NCI-H510A (cell line): ENCODE data around the gene NXN.
"Not testable (repeated sequence)": the region's sequence is repeated elsewhere in the genome, so short reads cannot be mapped to it uniquely, and the experiment has no call there.

ENCODE experiments used
- DNase-seq: peaks from one replicate; lab custom pipeline; 2025; lab: John Stamatoyannopoulos, UW

The NXN gene

DNA sequence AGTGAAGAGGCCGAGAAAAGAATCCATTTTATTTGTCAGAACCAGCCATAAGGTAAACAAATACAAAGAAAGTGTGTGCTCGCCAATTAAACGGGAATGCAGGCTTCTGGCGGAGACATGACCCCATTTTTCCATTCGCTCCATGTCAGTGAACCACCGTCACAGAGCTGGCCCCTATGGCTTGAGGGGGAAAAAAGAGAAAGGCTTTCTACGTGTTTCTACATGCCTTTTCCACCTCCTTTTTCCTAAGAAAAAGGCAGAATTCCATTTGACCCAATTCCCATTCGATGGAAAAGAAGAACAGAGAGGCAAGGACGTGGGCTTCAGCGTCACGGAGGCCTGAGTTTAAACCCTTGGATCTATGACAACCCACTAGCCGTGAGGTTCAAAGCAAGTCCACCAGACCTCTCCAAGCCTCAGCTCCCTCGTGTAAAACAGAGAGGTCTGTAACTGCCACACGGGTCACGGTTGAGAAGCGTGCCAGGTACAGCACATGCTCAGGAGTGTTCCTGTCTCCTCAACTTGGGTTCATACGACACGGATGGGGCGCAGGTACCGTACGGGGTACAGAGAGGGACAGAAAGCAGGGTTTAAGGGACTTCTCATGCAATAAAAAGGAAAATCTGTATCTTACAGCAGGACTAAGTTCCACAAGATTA, 91.9 kb downstream of the NXN start:
- no peak for DNase-seq

DNA sequence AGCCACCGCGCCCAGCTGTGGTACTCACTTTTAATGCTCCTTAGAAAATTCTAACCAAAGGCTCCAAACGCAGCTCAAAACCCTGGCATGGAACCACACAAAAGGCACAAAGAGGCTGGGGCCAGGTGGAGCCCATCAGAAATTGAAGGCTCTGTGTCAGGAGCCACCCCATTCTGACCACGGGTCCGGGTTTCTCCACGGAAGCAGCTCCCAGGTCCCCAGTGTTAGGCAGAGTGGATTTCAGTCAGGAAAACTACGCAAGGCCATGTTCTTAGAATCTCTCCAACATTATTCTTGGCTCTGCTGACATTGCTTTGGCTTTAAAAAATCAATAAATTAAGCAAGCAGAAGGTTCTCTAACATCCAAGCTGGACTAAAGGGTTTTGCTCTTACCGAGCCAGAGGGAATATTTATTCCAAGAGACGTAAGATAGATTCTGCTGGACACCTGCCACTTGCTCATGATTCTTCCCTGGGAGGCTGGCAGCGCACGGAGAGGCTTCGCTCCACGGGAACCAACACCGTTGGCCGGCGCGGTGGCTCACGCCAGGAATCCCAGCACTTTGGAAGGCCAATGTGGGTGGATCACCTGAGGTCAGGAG, 93.5 kb downstream of the NXN start:
- DNase-seq, result no peak

DNA sequence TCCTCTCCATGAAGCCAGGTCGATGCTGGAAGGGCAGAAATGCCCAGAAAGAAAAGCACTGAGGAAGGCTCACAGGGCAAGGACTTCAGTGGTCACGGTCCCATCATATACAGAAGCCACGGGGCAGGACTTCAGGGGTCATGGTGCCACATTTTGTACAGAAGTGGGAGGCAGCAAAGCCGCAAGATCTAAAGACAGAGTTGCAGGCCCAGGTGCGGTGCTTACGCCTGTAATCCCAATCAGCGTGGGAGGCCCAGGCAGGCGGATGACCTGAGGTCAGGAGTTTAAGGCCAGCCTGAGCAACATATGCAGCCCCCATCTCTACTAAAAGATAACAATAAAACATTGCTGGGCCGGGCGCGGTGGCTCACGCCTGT, 96.0 kb downstream of the NXN start:
- no peak for DNase-seq

DNA sequence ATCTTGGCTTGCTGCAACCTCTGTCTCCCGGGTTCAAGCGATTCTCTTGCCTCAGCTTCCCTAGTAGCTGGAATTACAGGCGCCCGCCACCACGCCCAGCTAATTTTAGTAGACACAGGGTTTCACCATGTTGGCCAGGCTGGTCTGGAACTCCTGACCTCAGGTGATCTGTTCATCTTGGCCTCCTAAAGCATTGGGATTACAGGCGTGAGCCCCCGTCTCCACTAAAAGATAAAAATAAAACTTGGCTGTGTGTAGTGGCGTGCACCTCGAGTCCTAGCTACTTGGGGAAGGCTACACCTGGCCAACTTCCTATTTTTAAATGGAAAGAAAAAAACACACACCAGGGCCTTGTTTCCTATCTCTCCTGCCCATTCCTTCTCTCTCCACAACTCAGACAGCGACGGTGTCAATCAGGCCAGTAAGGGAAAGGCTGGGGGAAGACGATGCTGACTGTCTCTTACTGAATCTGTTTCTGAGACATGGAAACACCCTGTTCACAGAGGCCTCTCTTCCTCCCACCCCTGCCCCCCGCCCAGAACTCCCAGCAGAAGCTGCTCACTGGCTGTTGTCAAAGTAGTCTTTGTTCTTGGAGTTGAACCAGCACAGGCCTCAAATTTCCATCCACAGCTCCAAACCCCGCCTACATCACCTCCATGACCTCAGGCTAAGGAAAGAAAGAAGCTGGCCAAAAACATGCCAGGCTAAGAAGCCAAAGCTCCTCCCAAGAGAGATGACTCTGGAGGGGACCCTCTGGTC, 96.6 kb downstream of the NXN start:
- no peak for DNase-seq

DNA sequence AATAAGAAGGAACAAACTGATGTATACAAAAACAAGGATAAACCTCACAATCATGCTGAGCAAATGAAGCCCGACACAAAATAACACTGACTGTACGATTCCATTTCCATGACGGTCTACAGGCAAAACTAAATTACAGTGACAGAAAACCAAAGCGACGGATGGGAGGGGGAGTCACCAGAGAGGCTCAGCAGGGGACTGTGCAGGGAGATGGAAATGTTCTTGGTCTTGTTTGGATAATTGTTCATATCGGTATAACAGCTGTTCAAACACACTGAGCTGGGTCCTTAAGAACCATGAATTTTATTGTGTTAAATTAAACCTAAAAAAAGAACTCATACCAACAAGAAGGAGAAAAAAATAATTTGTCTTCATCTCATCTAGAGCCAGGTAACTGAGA, 97.8 kb downstream of the NXN start:
- DNase-seq, result no peak

DNA sequence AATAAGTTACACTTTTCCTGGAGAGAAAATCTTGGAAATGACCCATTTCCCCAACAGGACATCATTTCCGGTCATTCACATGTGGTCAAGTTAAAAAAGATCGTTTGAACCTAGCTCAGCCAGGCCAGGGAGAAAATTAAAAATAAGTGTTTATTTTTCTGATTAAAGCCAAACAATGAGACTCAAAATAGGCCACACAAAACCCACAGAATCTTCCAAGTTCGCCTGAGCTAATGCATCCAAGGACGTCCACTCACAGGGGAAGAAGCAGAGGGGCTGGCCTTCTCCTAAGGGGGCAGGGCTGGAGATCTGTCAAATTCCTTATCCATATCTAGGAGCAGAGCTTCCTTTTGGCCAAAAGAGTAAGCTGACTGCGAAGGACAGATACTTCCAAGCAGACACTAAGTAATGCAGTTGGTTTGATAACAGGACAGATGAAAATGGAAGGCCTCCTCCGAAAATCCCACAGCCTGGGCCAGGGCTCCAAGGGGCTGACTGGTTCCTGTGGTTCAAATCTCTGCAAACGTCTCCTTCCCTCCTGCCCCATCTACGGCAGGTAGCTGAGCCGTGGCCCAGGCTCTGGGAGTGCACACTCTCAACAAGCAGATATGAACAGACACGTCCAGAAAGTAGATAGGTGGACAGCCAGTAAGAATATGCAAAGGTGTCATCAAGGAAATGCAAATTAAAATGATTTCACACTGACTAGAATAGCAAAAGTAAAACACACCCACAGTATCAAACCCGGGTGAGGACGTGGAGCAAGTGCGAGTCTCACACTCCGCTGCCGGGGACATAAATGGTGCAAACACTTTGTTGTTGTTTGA, 98.9 kb downstream of the NXN start:
- no peak for DNase-seq

DNA sequence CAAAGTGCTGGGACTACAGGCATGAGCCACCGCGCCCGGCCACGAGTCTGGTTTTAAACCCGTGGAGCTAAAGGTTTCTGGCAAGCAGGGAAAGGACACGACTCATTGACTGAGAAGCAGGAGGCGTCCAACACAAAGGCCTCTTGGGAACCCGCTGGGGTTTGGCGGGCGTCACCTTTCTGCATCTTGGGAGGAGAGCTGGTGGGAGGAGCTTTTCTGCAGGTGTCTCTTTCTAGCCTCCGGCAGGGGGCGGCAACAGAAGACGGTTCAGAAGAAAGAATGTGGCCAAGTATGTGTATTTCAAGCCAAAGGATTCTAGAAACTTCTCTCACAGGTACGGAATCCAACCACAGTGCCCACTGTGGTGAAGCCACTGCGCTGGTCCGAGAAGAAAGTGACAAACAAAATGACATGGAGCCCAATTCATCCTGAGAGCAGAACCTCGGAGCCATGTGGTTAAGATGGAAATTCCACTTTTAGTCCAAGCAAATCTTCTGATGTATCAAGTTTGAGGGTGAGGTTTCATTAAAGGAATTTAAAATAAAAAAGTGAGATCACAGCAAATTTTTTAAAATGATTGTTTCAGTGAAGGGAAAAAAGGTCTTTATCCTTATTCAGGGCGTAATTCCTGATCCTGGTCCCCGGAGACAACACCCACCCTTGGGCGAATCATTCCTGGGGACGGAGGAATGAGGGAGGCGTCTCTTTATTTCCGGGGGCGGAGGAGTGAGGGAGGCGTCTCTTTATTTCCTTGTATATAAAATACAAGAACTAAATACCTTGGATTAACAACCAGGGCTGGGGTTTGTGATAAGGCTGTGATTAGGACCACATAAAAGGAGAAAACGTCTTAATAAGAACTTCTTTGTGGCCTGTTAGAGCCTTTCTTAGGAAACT, 99.8 kb downstream of the NXN start:
- DNase-seq, result no peak

DNA sequence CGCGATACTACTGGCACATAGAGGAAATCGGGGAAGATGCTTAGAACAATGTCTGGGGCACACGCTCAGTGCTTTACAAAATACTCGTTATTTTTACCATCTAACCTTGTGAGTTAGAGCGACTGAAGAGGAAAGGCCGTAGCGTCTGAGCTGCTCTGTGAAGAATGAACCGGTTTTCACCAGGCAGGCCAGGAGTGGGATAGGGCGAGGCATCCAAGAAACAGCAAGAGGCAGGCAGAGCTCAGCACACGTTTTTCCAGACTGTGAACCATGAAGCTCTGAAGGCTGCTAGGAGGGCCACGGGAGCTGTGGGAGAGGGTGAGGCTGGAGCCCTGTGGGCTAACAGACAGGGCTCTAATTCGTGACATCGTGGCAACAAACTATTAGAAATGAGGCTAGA, 101.9 kb downstream of the NXN start:
- DNase-seq, result no peak

DNA sequence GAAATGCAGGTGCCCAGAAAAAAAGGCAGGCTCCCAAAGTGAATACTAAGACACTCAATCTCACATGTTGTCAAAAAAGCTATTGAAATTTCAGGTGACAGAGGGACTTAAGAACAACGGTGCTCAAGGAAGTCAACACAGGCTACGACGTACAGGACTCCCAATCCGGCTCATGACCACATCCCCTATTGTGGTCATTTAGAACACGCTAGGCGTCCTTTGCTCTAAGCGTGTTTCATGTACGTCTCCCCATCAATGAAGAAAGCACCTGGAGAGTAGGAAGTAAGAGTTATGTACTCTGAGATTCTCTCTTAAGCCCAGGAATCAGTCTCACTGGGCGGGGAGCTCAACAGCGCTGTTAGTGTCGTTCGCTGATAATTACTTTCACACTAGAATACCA, 103.3 kb downstream of the NXN start:
- DNase-seq, result no peak

DNA sequence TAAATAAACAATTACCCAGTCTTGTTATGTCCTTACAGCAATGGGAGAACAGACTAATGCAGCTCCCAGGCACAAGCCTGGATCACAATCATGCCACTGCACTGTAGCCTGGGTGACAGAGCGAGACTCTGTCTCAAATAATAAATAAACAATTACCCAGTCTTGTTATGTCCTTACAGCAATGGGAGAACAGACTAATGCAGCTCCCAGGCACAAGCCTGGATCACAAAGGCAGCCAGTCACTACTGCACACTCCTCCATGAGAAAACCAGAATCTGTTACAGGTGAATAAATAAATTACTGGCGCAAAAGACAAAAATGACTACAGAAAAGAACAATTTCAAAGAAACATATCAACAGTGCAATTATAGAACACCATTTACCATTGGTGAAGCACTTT, 105.0 kb downstream of the NXN start:
- not testable (repeated sequence) for DNase-seq

DNA sequence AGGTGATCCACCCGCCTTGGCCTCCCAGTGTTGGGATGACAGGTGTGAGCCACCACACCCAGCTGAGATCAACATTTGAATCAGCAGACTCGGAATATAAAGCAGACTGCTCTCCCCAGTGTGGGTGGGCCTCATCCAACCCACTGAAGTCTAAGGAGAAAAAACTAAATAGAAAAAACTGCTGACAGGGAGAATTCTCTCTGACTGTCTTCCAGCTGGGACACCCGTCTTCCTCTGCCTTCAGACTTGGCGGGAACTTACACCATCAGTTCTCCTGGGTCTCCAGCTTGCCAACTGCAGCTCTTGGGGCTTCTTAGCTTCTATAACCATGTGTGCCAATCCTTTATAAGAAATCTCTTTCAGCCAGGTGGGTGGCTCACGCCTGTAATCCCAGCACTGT, 106.7 kb downstream of the NXN start:
- no peak for DNase-seq

DNA sequence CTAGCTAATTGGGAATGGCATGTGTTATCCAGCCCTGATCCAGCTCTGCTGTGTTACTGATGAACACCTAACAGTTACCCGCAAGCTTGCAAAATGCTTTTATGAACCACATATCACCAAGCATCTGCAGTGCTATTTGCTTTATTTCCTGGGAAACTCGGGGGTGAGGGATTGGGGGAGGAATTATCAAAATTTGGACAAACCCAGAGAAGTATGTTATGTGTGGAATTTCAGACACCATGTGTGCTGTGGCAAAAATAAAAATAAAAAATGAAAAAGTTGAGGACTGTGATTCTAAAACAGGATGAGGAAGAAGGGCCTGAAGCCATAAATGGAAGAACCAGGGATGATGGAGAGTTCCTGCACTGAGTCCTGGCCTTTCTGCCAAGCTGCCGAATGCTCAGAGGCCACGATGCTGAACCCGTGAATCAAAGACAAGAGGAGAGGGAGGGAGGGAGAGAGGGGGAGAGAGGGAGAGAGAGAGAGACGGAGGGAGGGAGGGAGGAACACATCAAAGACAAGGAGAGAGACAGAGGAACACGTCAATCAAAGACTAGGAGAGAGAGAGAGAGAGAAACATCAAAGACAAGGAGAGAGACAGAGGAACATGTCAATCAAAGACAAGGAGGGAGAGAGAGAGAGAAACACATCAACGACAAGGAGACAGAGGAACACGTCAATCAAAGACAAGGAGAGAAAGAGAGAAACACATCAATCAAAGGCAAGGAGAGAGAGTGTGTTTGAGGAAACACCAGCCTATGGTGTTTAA, 107.6 kb downstream of the NXN start:
- DNase-seq, result no peak

DNA sequence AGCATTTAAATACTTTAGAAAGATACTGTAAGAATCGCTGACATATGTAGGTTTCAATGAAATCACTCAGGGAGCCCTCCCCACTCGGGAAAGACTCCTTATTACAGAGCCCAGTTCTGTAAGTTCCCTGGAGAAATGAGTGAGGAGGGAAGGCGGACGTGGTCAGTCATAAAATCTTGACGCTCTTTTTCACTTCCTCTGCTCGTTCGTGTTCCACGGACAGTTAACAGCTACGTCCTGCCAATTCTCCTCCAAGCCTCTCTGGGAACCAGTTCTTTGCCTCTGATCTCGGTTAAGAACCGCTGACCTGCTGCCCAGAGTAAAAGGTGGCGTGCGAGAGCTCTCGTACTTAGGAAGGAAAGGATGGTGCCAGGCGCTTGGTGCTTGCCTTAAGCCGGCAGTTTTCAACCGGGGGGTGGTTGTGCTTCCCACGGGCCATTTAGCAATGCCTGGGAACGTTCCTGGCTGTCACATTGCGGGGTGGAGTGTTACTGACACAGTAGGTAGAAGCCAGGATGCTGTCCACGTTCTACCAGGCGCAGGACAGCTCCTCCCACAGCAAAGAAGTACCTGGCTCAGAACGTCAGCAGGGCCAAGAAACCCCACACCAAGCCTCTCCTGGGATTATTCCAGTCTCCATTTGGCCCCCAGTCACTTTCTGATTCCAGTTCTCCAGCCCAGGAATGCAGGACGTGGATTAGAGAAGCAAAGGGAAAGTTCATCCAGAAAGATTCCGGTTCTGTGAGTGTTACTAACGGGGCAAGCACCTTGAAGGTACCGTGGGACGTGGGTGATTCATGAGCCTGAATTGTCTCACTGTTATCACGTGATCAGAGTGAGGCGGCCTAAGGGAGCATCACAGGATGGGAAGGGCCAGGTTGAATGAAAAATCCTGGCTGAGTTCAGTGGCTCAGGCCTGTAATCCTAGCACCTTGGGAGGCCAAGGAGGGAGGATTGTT, 109.7 kb downstream of the NXN start:
- DNase-seq, result no peak

DNA sequence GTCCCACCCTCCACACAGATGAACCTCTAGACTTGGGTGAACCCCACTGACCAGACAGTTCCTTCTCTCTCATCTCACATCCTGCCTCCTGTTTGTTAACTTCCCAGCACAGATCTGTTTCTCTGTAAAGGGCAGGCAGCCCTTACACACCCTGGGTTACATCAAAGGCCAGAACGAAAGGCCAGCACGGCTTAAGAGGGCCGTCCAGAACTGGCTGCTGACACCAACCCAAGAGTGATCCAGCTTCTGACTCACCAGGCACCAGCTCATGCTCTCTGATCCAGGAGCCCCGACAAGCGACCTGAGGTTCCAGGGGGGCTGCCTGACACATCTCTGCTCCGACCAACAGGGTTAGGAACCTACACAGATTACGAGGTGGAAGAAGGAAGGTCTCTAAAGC, 110.5 kb downstream of the NXN start:
- DNase-seq, result no peak

DNA sequence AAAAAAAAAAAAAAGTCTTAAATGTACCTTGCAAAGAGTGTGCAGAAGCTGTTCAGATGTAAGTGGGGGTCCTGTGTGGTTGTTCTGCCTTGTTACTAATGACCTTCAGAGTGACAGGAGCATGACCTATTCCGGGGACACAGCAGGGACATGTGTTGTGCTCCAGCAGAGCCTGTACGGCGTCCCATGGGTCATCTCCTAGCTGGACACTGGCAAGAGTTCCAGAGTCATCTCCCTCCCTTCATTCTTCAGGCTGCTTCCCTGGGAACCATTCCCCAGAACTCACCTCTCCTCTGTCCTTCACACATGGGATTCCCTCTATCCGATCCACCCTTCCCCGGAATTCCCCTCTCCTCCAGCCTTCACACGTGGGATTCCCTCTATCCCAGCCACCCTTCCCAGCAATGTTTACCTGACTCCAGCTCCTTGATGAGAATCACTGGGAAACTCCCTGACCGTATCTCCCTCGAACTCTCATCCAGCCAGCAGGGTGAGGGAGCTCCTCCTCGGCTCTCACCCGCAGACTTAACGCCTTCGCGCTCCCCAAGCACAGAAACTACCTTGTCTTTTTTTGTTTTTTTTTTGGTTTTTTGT, 111.6 kb downstream of the NXN start:
- no peak for DNase-seq

DNA sequence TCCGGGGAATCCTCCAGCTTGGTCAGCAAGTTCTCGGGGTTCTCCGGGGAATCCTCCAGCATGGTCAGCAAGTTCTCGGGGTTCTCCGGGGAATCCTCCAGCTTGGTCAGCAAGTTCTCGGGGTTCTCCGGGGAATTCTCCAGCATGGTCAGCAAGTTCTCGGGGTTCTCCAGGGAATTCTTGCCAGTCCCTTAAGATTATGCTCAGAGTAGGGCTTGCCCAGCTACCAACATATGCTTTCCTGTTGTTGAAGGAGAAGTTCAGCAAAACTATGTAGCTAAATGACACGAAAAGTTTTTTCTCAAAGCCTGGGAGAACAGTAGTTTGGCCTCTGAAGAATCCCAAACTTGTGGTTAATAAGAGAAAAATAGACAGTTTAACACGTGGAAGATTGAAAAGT, 112.3 kb downstream of the NXN start:
- not testable (repeated sequence) for DNase-seq

DNA sequence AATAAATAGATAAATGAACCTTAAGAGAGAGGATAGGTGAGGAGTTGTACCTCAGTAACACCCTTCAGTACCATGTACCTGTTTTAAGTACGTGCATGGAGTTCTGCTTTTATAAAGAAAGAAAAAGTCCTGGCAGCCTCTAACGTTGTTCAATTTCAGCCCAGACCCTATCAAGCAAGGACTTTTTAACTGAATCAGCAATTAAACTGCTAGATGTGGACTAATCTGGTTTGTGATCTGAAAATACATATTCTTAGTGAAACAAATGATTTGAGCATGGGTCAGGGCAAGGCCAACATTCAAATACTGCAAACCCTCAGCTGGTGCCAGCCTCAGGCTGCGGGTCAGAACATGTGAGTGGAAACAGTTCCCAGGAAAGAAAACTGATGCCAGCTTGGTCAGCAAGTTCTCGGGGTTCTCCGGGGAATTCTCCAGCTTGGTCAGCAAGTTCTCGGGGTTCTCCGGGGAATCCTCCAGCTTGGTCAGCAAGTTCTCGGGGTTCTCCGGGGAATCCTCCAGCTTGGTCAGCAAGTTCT, 112.9 kb downstream of the NXN start:
- no peak for DNase-seq

DNA sequence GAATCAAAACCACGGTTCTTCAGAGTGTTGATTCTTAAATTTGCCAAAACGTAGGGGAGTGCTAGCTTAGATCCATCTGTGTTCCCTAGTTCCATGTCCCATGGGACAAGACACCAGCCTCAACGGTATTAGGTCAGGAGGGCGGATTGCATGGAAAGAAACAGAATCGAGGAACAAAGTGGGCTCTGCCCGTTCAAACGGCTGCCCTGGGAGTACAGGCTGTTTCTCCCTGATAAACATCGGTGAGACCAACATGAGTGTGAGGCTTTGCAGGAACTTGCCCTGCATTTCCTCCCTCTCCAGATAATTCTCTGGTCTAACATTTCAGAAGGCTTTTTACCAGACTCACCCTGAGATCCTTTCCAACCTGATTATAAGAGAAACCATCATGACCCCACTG, 115.3 kb downstream of the NXN start:
- DNase-seq, result no peak

DNA sequence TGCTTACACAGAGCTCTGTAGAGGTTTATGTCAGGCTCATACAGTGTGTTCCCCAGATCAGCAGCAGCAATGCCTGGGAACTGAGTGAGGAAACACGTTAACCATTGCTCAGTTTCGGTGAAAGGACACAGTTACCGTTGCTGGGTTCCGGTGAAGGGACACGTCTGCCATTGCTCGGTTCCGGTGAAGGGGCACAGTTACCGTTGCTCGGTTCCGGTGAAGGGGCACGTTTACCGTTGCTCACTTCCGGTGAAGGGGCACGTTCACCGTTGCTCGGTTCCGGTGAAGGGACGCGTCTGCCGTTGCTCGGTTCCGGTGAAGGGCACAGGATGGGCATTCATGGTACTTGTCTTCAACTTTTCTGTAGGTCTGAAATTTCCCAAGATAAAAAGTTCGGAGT, 115.7 kb downstream of the NXN start:
- no peak for DNase-seq
